ENCODE data around the gene GIPC1. TPM values are rescaled to one million over a fixed set of nuclear protein-coding genes. Genes with fewer than 3 reads are reported as not detected.

Gene GIPC1
- total and polyA plus RNA-seq, 12 donors, result 41.6 to 84.1 (median 46.6) TPM

GRCh38 chr19:14432791-14433553 is 63.0 kb downstream of the GIPC1 start, which contains the start of gene PKN1:
Gene PKN1, plus strand, starts transcription at chr19:14433306. Its CDS starts 216 bp downstream, at chr19:14433522.
- Histone ChIP-seq H3K27me3 (no peaks in the 10 kb centered on the region), H3K4me3 (peak within 1 kb of the TSS; percentile 77 to 99 (median 93)), H3K36me3 (peaks cover 0 to 23% (median 0%) of the 10 kb centered on the region in 9 donors), H3K4me1 (peaks cover 3 to 54% (median 48%) of the 10 kb centered on the region in 9 donors), H3K9me3 (no peaks in the 10 kb centered on the region), H3K27ac (peak within 1 kb of the TSS; percentile 92 to 98 (median 96))
- no peak for TF ChIP-seq CTCF (IDR thresholded peaks at IDR 0.05)
- ATAC-seq (peak; percentile 28 to 78 (median 52)), DNase-seq (peak; percentile 68 to 80)
- intact Hi-C loops (cut with DNase I), result loop anchor here in 1 of 10 donors (5.0 kb wide), 1 partner anchor 39 kb away; no protein-coding TSS in a partner anchor
- WGBS, 2 donors, result 2 to 3% methylated on average over 60 to 85 of the region's 85 CpGs

- Histone ChIP-seq H3K9me3 (no peaks in the 10 kb centered on the region), H3K27ac (no peak overlapping the region), H3K36me3 (peaks cover 0 to 3% (median 0%) of the 10 kb centered on the region in 9 donors), H3K4me1 (peaks cover 0 to 35% (median 27%) of the 10 kb centered on the region in 9 donors), H3K4me3 (no peak overlapping the region), H3K27me3 (no peaks in the 10 kb centered on the region)
- intact Hi-C loops (cut with DNase I), result loop anchor here in 1 of 10 donors (5.0 kb wide), 1 partner anchor 42 kb away; no protein-coding TSS in a partner anchor
- no peak for TF ChIP-seq CTCF (IDR thresholded peaks at IDR 0.05)
- no peak for ATAC-seq
- 82 to 83% methylated on average over 3 of the region's 3 CpGs for WGBS, 2 donors
- DNase-seq, result no peak
These were observed 65.2 kb downstream of the GIPC1 start for GRCh38 chr19:14430712-14431111.

DNA sequence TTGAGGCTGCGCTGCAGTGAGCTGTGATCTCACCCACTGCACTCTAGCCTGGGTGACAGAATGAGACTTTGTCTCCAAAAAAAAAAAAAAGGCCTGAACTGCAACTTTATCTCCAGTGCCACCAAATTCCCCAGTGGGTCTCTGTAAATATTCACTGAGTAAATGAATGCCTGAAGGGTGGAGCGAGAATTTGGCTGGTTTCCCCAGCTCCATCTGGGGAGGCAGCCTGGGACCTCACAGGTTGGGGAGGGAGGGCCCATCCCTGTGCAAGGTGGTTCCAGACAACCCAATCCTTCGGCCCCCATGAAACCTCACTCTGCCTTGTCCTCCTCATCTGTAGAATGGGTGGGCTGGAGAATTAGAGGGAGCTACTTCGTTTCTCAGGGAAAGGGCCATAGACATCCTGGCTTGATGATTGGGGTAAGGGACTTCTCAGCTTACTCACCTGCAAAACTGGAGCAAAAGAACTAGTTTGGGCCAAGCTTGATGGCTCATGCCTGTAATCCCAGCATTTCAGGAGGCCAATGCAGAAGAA is 67.0 kb downstream of the GIPC1 start:
- Histone ChIP-seq H3K36me3 (no peaks in the 10 kb centered on the region), H3K27ac (no peak overlapping the region), H3K27me3 (no peaks in the 10 kb centered on the region), H3K4me1 (peaks cover 0 to 18% (median 11%) of the 10 kb centered on the region in 9 donors), H3K9me3 (no peaks in the 10 kb centered on the region), H3K4me3 (no peak overlapping the region)
- ATAC-seq (no peak), DNase-seq (no peak)
- intact Hi-C loops (cut with DNase I), result loop anchor here in 1 of 10 donors (5.0 kb wide), 1 partner anchor 43 kb away; no protein-coding TSS in a partner anchor
- WGBS, 2 donors, result 84 to 88% methylated on average over 4 of the region's 4 CpGs
- no peak for TF ChIP-seq CTCF (IDR thresholded peaks at IDR 0.05)

Small RNA genes lying within 50 kb of the gene (microRNA-seq; reads per million reads assigned to microRNA genes)
- 0.51 to 0.60 reads per million in 2 donors for gene MIR639

Other genes with a start within 250 kb of the GIPC1 start
- gene ADGRE5, start 114.7 kb downstream of the GIPC1 start, total RNA-seq, result 10 to 100 TPM; 24.0 to 58.0 (median 32.8) TPM
- 10 to 100 TPM; 14.5 to 30.6 TPM for gene ADGRE5, start 114.7 kb downstream of the GIPC1 start, polyA plus RNA-seq
- 10 to 100 TPM; 15.4 to 39.6 (median 21.7) TPM for gene DDX39A, start 76.8 kb downstream of the GIPC1 start, total RNA-seq
- gene DDX39A, start 76.8 kb downstream of the GIPC1 start, polyA plus RNA-seq, result 100 to 1,000 TPM in 1 of 2 donors, 10 to 100 TPM in 1; 78.3 to 110 TPM
- gene PKN1, start 62.8 kb downstream of the GIPC1 start, total RNA-seq, result 100 to 1,000 TPM in 9 of 10 donors, 10 to 100 TPM in 1; 85.2 to 176 (median 126) TPM
- gene PKN1, start 62.8 kb downstream of the GIPC1 start, polyA plus RNA-seq, result 100 to 1,000 TPM; 108 to 146 TPM
- gene PTGER1, start 20.8 kb downstream of the GIPC1 start, total RNA-seq, result under 1 TPM in 1 of 10 donors, not detected in 9; 0.17 TPM
- gene PTGER1, start 20.8 kb downstream of the GIPC1 start, polyA plus RNA-seq, result under 1 TPM in 1 of 2 donors, not detected in 1; 0.16 TPM
- 10 to 100 TPM; 40.3 to 99.0 (median 46.4) TPM for gene DNAJB1, start 22.3 kb upstream of the GIPC1 start, total RNA-seq
- 10 to 100 TPM; 23.6 to 44.2 TPM for gene DNAJB1, start 22.3 kb upstream of the GIPC1 start, polyA plus RNA-seq
- 10 to 100 TPM; 61.4 to 99.6 (median 73.1) TPM for gene TECR, start 33.5 kb upstream of the GIPC1 start, total RNA-seq
- 100 to 1,000 TPM in 1 of 2 donors, 10 to 100 TPM in 1; 88.7 to 194 TPM for gene TECR, start 33.5 kb upstream of the GIPC1 start, polyA plus RNA-seq
- gene NDUFB7, start 75.9 kb upstream of the GIPC1 start, total RNA-seq, result 100 to 1,000 TPM; 347 to 525 (median 467) TPM
- 1,000 to 10,000 TPM; 1,131 to 1,673 TPM for gene NDUFB7, start 75.9 kb upstream of the GIPC1 start, polyA plus RNA-seq
- under 1 TPM in 1 of 10 donors, not detected in 9; 0.12 TPM for gene CLEC17A, start 87.0 kb upstream of the GIPC1 start, total RNA-seq
- not detected for gene CLEC17A, start 87.0 kb upstream of the GIPC1 start, polyA plus RNA-seq
- gene ADGRE3, start 178.7 kb upstream of the GIPC1 start, total RNA-seq, result under 1 TPM in 7 of 10 donors, not detected in 3; 0.15 to 0.78 (median 0.26) TPM
- gene ADGRE3, start 178.7 kb upstream of the GIPC1 start, polyA plus RNA-seq, result under 1 TPM in 1 of 2 donors, not detected in 1; 0.01 TPM
- 10 to 100 TPM in 2 of 10 donors, 1 to 10 TPM in 8; 5.8 to 10.3 (median 8.5) TPM for gene ZNF333, start 193.9 kb upstream of the GIPC1 start, total RNA-seq
- gene ZNF333, start 193.9 kb upstream of the GIPC1 start, polyA plus RNA-seq, result 10 to 100 TPM in 1 of 2 donors, 1 to 10 TPM in 1; 4.2 to 12.8 TPM